ENCODE data around the gene IQSEC1. TPM values are rescaled to one million over a fixed set of nuclear protein-coding genes. Genes with fewer than 3 reads are reported as not detected.

The IQSEC1 gene
- total and polyA plus RNA-seq, 2 of the 8 experiments (the other 6 are each of a cell fraction or from before 2014, with no cell fraction given): 6.8 to 28.8 TPM

DNA sequence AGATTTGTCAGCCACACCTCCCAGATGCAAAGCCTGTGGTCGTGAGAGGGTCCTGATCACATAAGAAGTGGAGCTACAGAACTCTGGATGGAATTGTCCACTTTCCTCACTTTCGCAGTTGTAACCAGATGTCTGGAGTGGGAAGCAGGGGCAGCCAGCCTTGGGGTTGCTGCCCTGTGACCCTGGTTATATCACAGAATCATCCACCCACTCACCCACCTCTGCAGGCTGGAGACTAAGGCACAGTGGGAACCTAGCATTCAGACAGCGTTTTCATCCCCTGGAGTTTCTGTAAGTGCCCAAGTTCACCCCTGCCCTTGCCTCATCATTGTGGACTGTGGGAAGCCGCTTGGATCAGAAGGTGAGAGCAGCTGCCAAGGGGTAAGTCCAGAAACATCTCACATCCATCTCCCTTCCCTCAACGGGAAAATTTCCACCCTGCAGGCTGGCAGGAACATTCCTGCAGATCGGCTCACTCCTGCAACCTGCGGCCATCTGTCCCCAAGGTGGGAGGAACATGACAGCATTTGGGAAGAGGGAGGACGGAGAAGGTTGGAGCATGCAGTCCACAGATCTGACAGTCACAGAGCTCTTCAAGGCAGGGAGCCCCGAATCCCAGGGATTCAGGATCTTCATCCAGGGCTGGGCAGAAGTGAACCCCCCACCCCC, 2.9 kb upstream of the IQSEC1 start:
- Histone ChIP-seq H3K4ac (replicated peaks; ENCODE audit: insufficient read length, low read depth, low read length) (no peak overlapping the region), H3K23me2 (ENCODE audit: low read depth, low read length) (peaks cover 5% of the 10 kb centered on the region; the same call in 1 of the 2 replicates), H3K14ac (ENCODE audit: insufficient read length) (no peak overlapping the region), H2BK20ac (ENCODE audit: low read length) (no peak overlapping the region), H2AFZ (ENCODE audit: low read length) (no peak overlapping the region), H3K27me3 (replicated peaks in 1 of 4; ENCODE audit: control insufficient read depth in 3 of 4, extremely low read depth in 1 of 4, insufficient read depth in 3 of 4, low read length in 3 of 4) (peaks cover 6 to 38% (median 26%) of the 10 kb centered on the region in 4 experiments), H3K18ac (ENCODE audit: extremely low read depth, low read length) (no peak overlapping the region), H2BK120ac (replicated peaks; ENCODE audit: low read depth, low read length) (no peak overlapping the region), H3K56ac (replicated peaks; ENCODE audit: insufficient read length, low read depth, low read length) (no peak overlapping the region), H3K79me2 (ENCODE audit: control insufficient read depth in 1 of 2, insufficient read depth in 2 of 2, low read length in 2 of 2) (no peaks in the 10 kb centered on the region), H4K20me1 (replicated peaks in 1 of 2; ENCODE audit: control insufficient read depth in 1 of 2, insufficient read depth in 2 of 2, low read length in 2 of 2) (peaks cover 3 to 5% of the 10 kb centered on the region in 2 experiments), H3K23ac (ENCODE audit: insufficient read length) (no peak overlapping the region), H2BK12ac (ENCODE audit: low read depth, low read length) (no peak overlapping the region), H2BK15ac (ENCODE audit: low read length) (no peak overlapping the region), H3K4me1 (replicated peaks in 1 of 4; ENCODE audit: control insufficient read depth in 3 of 4, insufficient read depth in 4 of 4, low read length in 3 of 4) (peaks cover 0 to 16% (median 4%) of the 10 kb centered on the region in 4 experiments; a peak in 5 of 7 replicates), H2AK5ac (ENCODE audit: low read depth, low read length) (no peak overlapping the region), H3K9ac (replicated peaks in 1 of 4; ENCODE audit: extremely low read depth in 1 of 4, low read depth in 3 of 4, low read length in 3 of 4) (no peak overlapping the region), H4K5ac (ENCODE audit: insufficient read length, low read depth, low read length) (no peak overlapping the region), H4K8ac (ENCODE audit: extremely low read depth, insufficient read depth, low read length) (no peak overlapping the region; the same call in 1 of the 2 replicates), H3K4me2 (ENCODE audit: insufficient read depth in 1 of 2, low read depth in 2 of 2, low read length in 2 of 2) (no peak overlapping the region), H3K9me3 (ENCODE audit: insufficient read depth in 2 of 2, low read depth in 1 of 2, low read length in 1 of 2) (no peaks in the 10 kb centered on the region), H2BK5ac (ENCODE audit: low read depth, low read length) (no peak overlapping the region), H3K36me3 (ENCODE audit: control insufficient read depth in 2 of 4, insufficient read depth in 4 of 4, low read length in 3 of 4) (no peaks in the 10 kb centered on the region), H3K4me3 (ENCODE audit: extremely low read depth in 1 of 4, insufficient read depth in 2 of 4, low read depth in 3 of 4, low read length in 4 of 4) (no peak overlapping the region), H4K91ac (replicated peaks; ENCODE audit: insufficient read length, low read length) (no peak overlapping the region), H3K27ac (ENCODE audit: low read depth, low read length) (no peak overlapping the region), H3K79me1 (ENCODE audit: low read depth, low read length) (no peaks in the 10 kb centered on the region)
- POLR2A ChIA-PET (ENCODE audit: partially characterized antibody): no interaction called here
- DNase-seq (ENCODE audit: low read depth in 1 of 2, low spot score in 2 of 2) (no peak), FAIRE-seq (no peak)
- CTCF ChIA-PET (ENCODE audit: partially characterized antibody): interaction anchor here (0.6 to 1.3 kb wide), 5 partner anchors 16 to 341 kb away, joined by 3 read pairs; no protein-coding TSS in a partner anchor
- TF ChIP-seq, protein P1, sequence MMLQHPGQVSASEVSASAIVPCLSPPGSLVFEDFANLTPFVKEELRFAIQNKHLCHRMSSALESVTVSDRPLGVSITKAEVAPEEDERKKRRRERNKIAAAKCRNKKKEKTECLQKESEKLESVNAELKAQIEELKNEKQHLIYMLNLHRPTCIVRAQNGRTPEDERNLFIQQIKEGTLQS (IDR thresholded peaks at IDR 0.05; ENCODE audit: insufficient read depth, low read depth, low read length): no peak
- TF ChIP-seq MAFK (IDR thresholded peaks at IDR 0.05; ENCODE audit: low read depth, low read length): no peak
- 71% methylated on average over 9 of the region's 9 CpGs; no CpG with 5 or more reads in 1 of the 2 experiments for WGBS, 2 experiments (ENCODE audit: extremely low coverage in 1 of 2, insufficient coverage in 1 of 2, insufficient read length in 1 of 2, insufficient replicate concordance in 2 of 2, low coverage in 1 of 2, low lambda C conversion rate in 2 of 2, missing lambda C conversion rate in 1 of 2)
